CD14-positive monocyte (primary cell): Measurements from ENCODE around the gene LIN9. TPM values are rescaled to one million over a fixed set of nuclear protein-coding genes. Genes with fewer than 3 reads are reported as not detected.

Experiments used
- DNase-seq, 3 donors: peaks; one replicate each; pipeline ENCODE4 v3.0.0-alpha.2; 2011 to 2022
- H2AFZ ChIP-seq: 2 replicates; pipeline ENCODE4 v1.6.0; 2012; ENCODE audit warnings: mild to moderate bottlenecking, low read depth, low read length, inconsistent platforms; ENCODE audit not compliant: insufficient read depth, poor library complexity, severe bottlenecking
- H3K27ac ChIP-seq, 2 donors: 1 replicate in 1 of 2; 2 replicates in 1 of 2; pipeline ENCODE4 v1.5.1; 2012 to 2013; ENCODE audit warnings: low read length in 2 of 2, control low read depth in 1 of 2, inconsistent platforms in 1 of 2, low read depth in 1 of 2, mild to moderate bottlenecking in 1 of 2
- H3K27me3 ChIP-seq, 2 donors: one replicate each; pipeline versions ENCODE4 v1.6.0 to v1.6.1; 2011 to 2013; ENCODE audit warnings: low read length in 2 of 2; ENCODE audit not compliant: control insufficient read depth in 2 of 2, insufficient read depth in 2 of 2
- H3K36me3 ChIP-seq, 2 donors: replicated peaks in 1 of 2; 1 replicate in 1 of 2; 2 replicates in 1 of 2; pipeline versions ENCODE4 v1.5.1 to v1.6.1; 2012 to 2013; ENCODE audit warnings: low read length in 2 of 2, control low read depth in 1 of 2, inconsistent platforms in 1 of 2, mild to moderate bottlenecking in 1 of 2; ENCODE audit not compliant: insufficient read depth in 2 of 2, control insufficient read depth in 1 of 2
- H3K4me1 ChIP-seq, 2 donors: 1 replicate in 1 of 2; 2 replicates in 1 of 2; pipeline versions ENCODE4 v1.5.1 to v1.6.1; 2012 to 2013; ENCODE audit warnings: low read length in 2 of 2, control low read depth in 1 of 2, inconsistent platforms in 1 of 2, mild to moderate bottlenecking in 1 of 2, moderate library complexity in 1 of 2; ENCODE audit not compliant: insufficient read depth in 2 of 2, control insufficient read depth in 1 of 2
- H3K4me2 ChIP-seq: replicated peaks from 2 replicates; pipeline ENCODE3; 2012; ENCODE audit warnings: low read length, moderate library complexity, mild to moderate bottlenecking; ENCODE audit not compliant: poor library complexity, severe bottlenecking; ENCODE audit errors: extremely low read depth
- H3K4me3 ChIP-seq, 3 experiments: fragments of 200-600 bp in 1 of 3; sonication (generic) in 1 of 3; replicated peaks in 1 of 3; 1 replicate in 2 of 3; 2 replicates in 1 of 3; pipeline ENCODE4 v1.5.1; 2011 to 2013; ENCODE audit warnings: low read length in 3 of 3, mild to moderate bottlenecking in 3 of 3, control low read depth in 2 of 3, low read depth in 2 of 3, inconsistent platforms in 1 of 3, moderate library complexity in 1 of 3
- H3K79me2 ChIP-seq: 2 replicates; pipeline ENCODE4 v1.6.0; 2012; ENCODE audit warnings: mild to moderate bottlenecking, control low read depth, inconsistent platforms, low read length, moderate library complexity; ENCODE audit not compliant: insufficient read depth
- H3K9ac ChIP-seq: 2 replicates; pipeline ENCODE4 v1.6.0; 2017; ENCODE audit warnings: low read length, mild to moderate bottlenecking; ENCODE audit not compliant: insufficient read depth, poor library complexity, severe bottlenecking
- H3K9me3 ChIP-seq, 2 donors: replicated peaks in 1 of 2; 1 replicate in 1 of 2; 2 replicates in 1 of 2; pipeline versions ENCODE4 v1.5.1 to v1.6.1; 2012 to 2013; ENCODE audit warnings: low read length in 2 of 2, control low read depth in 1 of 2; ENCODE audit not compliant: control insufficient read depth in 1 of 2, insufficient read depth in 1 of 2
- H4K20me1 ChIP-seq: 2 replicates; pipeline ENCODE4 v1.6.0; 2012; ENCODE audit warnings: mild to moderate bottlenecking, low read length, control low read depth, moderate library complexity; ENCODE audit not compliant: insufficient read depth
- H3K27ac Mint-ChIP-seq, 7 donors: one replicate each; pipeline ENCODE4 v1.8.0; 2020; ENCODE audit warnings: mild to moderate bottlenecking in 7 of 7, mixed read lengths in 7 of 7, moderate library complexity in 6 of 7, inconsistent platforms in 2 of 7
- H3K27me3 Mint-ChIP-seq, 3 donors: one replicate each; pipeline ENCODE4 v1.8.0; 2021 to 2022; ENCODE audit warnings: low read depth in 3 of 3, mild to moderate bottlenecking in 3 of 3, mixed read lengths in 3 of 3, moderate library complexity in 3 of 3, inconsistent platforms in 1 of 3
- H3K36me3 Mint-ChIP-seq, 2 donors: one replicate each; pipeline ENCODE4 v1.8.0; 2020; ENCODE audit warnings: mixed read lengths in 2 of 2, inconsistent platforms in 1 of 2, mild to moderate bottlenecking in 1 of 2
- H3K4me1 Mint-ChIP-seq: one replicate; pipeline ENCODE4 v1.8.0; 2020; ENCODE audit warnings: mild to moderate bottlenecking, mixed read lengths
- H3K4me3 Mint-ChIP-seq, 2 donors: one replicate each; pipeline ENCODE4 v1.8.0; 2020; ENCODE audit warnings: mild to moderate bottlenecking in 2 of 2, mixed read lengths in 2 of 2, moderate library complexity in 1 of 2
- H3K9me3 Mint-ChIP-seq, 7 donors: one replicate each; pipeline ENCODE4 v1.8.0; 2020 to 2022; ENCODE audit warnings: mixed read lengths in 7 of 7, mild to moderate bottlenecking in 6 of 7, moderate library complexity in 6 of 7, inconsistent platforms in 2 of 7
- WGBS: methylation state at CpG from one replicate; pipeline ENCODE4 v1.1.5; 2013; ENCODE audit warnings: missing lambda C conversion rate; ENCODE audit not compliant: insufficient coverage; 5-methylcytosine and 5-hydroxymethylcytosine counted together
- intact Hi-C, 2 donors: fragments of 100-400 bp; cut with micrococcal nuclease; formaldehyde crosslinking; loops; one replicate each; pipeline versions ENCODE4 v1.15.0 to v1.15.1; 2023
- polyA plus RNA-seq, 3 donors: library from polyadenylated mRNA; depleted of rRNA in 1 of 3; unstranded in 2 of 3; stranded (reverse) in 1 of 3; fragments of 300-500 nt in 2 of 3; fragments of >200 nt in 1 of 3; fragmentation: Illumina TruSeq in 2 of 3; gene quantifications; 1 replicate in 2 of 3; 2 replicates in 1 of 3; pipeline ENCODE4 v1.2.3, GENCODE V29; 2012 to 2021
- TF ChIP-seq, protein P1 (sequence below): fragments of 200-600 bp; IDR thresholded peaks from one replicate; pipeline ENCODE4 v1.8.0; 2022; ENCODE audit warnings: antibody characterized with exemption, mild to moderate bottlenecking

Gene LIN9
- polyA plus RNA-seq, 3 donors = 0.56 to 1.3 (median 0.76) TPM

DNA sequence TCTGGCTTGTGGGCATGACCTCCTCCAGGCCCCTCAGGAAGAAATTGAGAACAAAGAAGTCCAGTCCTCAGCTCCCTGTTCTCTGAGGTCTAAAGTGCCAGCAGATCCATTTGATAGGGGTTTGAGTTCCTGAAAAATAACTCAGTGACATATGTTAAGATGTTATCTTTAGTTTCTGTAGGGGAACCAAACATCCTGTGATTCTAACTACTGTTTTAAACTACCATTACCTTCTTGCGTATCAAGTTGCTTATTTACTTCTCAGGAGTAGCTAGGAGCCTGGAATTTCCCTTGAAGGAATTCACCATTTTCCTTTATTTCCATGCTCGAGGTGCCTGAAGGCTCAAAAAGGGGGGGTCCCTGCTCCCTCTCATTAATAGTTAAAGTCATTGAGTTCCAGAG is 18.8 kb upstream of the LIN9 start:
- Histone ChIP-seq H3K4me3 (no peak overlapping the region), H3K4me2 (no peak overlapping the region), H3K9ac (no peak overlapping the region), H3K4me1 (no peaks in the 10 kb centered on the region), H3K27me3 (no peaks in the 10 kb centered on the region), H3K27ac (no peak overlapping the region), H3K9me3 (no peaks in the 10 kb centered on the region), H4K20me1 (no peaks in the 10 kb centered on the region), H3K36me3 (no peaks in the 10 kb centered on the region), H3K79me2 (no peaks in the 10 kb centered on the region), H2AFZ (no peak overlapping the region)
- Mint-ChIP-seq H3K27ac (no peak overlapping the region), H3K27me3 (peaks cover 0 to 3% (median 2%) of the 10 kb centered on the region in 3 donors), H3K4me3 (no peak overlapping the region), H3K4me1 (peaks cover under 1% of the 10 kb centered on the region), H3K9me3 (no peaks in the 10 kb centered on the region), H3K36me3 (no peaks in the 10 kb centered on the region)
- no peak for DNase-seq
- TF ChIP-seq, protein P1, sequence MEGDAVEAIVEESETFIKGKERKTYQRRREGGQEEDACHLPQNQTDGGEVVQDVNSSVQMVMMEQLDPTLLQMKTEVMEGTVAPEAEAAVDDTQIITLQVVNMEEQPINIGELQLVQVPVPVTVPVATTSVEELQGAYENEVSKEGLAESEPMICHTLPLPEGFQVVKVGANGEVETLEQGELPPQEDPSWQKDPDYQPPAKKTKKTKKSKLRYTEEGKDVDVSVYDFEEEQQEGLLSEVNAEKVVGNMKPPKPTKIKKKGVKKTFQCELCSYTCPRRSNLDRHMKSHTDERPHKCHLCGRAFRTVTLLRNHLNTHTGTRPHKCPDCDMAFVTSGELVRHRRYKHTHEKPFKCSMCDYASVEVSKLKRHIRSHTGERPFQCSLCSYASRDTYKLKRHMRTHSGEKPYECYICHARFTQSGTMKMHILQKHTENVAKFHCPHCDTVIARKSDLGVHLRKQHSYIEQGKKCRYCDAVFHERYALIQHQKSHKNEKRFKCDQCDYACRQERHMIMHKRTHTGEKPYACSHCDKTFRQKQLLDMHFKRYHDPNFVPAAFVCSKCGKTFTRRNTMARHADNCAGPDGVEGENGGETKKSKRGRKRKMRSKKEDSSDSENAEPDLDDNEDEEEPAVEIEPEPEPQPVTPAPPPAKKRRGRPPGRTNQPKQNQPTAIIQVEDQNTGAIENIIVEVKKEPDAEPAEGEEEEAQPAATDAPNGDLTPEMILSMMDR = no peak
- no CpG with 5 or more reads among the region's 2 CpGs for WGBS
- intact Hi-C loops = no loop called here

DNA sequence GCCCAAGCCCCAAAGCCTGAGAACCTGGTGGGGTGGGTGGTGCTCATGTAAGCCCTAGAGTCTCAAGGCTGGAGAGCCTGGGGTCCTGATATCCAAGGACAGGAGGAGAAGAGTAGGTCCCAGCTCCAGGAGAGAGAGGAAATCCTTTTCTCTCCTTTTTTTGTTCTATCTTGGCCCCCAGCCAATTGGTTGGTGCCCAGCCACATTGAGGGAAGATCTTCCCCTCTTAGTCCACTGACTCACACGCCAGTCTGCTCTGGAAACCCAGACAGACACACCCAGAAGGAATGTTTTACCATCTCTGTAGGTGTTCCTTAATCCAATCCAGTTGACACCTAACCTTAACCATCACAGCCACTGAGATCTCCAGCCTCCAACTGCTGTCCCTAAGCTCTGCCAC is 16.2 kb upstream of the LIN9 start:
- TF ChIP-seq, protein P1 = no peak
- H3K36me3 Mint-ChIP-seq = no peaks in the 10 kb centered on the region
- Histone ChIP-seq H4K20me1 (no peaks in the 10 kb centered on the region), H3K27me3 (no peaks in the 10 kb centered on the region), H3K4me1 (no peaks in the 10 kb centered on the region), H3K4me2 (no peak overlapping the region), H3K9ac (no peak overlapping the region), H3K9me3 (peaks cover 0 to 3% of the 10 kb centered on the region in 2 donors), H3K79me2 (no peaks in the 10 kb centered on the region), H3K4me3 (no peak overlapping the region), H2AFZ (no peak overlapping the region), H3K36me3 (no peaks in the 10 kb centered on the region), H3K27ac (no peak overlapping the region)
- H3K27ac Mint-ChIP-seq = no peak overlapping the region
- H3K4me3 Mint-ChIP-seq = no peak overlapping the region
- intact Hi-C loops = no loop called here
- peaks cover 0 to 4% (median 1%) of the 10 kb centered on the region in 3 donors for H3K27me3 Mint-ChIP-seq
- DNase-seq = no peak
- H3K4me1 Mint-ChIP-seq = no peaks in the 10 kb centered on the region
- H3K9me3 Mint-ChIP-seq = peaks cover 0 to 7% (median 3%) of the 10 kb centered on the region in 7 donors
- 33% methylated on average over 1 of the region's 1 CpG for WGBS
